Measurements from ENCODE around the gene UBE2E1.

GRCh38 chr3:23913873-23914743 is 108.4 kb downstream of the UBE2E1 start:
- no peak for TF ChIP-seq CTCF (IDR thresholded peaks at IDR 0.05; ENCODE audit: low read length)
- no peak for TF ChIP-seq EZH2 (IDR thresholded peaks at IDR 0.05; ENCODE audit: borderline replicate concordance, low read length)
